Neuronal stem cell (in vitro differentiated cells): ENCODE data around the gene LAMA2.

ENCODE experiments used
- DNase-seq: peaks from one replicate; pipeline ENCODE4 v3.0.0-alpha.2; 2013; ENCODE audit warnings: low spot score
- H2AFZ ChIP-seq: one replicate; pipeline ENCODE4 v1.6.1; 2013; ENCODE audit warnings: mild to moderate bottlenecking, low read length, inconsistent platforms
- H2AK5ac ChIP-seq: 2 replicates; pipeline ENCODE4 v1.6.1; 2013; ENCODE audit warnings: low read depth, mild to moderate bottlenecking, inconsistent platforms, low read length, moderate library complexity, mixed read lengths
- H2BK120ac ChIP-seq: 2 replicates; pipeline ENCODE4 v1.6.1; 2013; ENCODE audit warnings: low read depth, mild to moderate bottlenecking, inconsistent platforms, low read length, moderate library complexity, mixed read lengths
- H2BK12ac ChIP-seq: one replicate; pipeline ENCODE4 v1.6.1; 2013; ENCODE audit warnings: low read length, inconsistent platforms
- H2BK15ac ChIP-seq: 2 replicates; pipeline ENCODE4 v1.6.1; 2013; ENCODE audit warnings: mild to moderate bottlenecking, low read length, inconsistent platforms, mixed read lengths
- H2BK5ac ChIP-seq: one replicate; pipeline ENCODE4 v1.6.1; 2013; ENCODE audit warnings: inconsistent platforms, mild to moderate bottlenecking, low read length, moderate library complexity
- H3K14ac ChIP-seq: one replicate; pipeline ENCODE4 v1.6.1; 2013; ENCODE audit warnings: low read length, inconsistent platforms
- H3K18ac ChIP-seq: 2 replicates; pipeline ENCODE4 v1.6.1; 2013; ENCODE audit warnings: low read length, inconsistent platforms
- H3K23ac ChIP-seq: 2 replicates; pipeline ENCODE4 v1.6.1; 2013; ENCODE audit warnings: low read depth, mild to moderate bottlenecking, mixed read lengths, low read length, inconsistent platforms; ENCODE audit not compliant: poor library complexity
- H3K27ac ChIP-seq: replicated peaks from 3 replicates; pipeline ENCODE4 v1.5.1; 2013; ENCODE audit warnings: low read length, inconsistent platforms
- H3K27me3 ChIP-seq, 3 experiments: 2 replicates each; pipeline ENCODE4 v1.6.1; 2013; ENCODE audit warnings: low read length in 3 of 3, mild to moderate bottlenecking in 2 of 3, inconsistent platforms in 1 of 3, low read depth in 1 of 3, mixed read lengths in 1 of 3, moderate library complexity in 1 of 3; ENCODE audit not compliant: control insufficient read depth in 3 of 3, insufficient read depth in 3 of 3
- H3K36me3 ChIP-seq, 2 donors: replicated peaks in 1 of 2; 2 replicates each; pipeline ENCODE4 v1.6.1; 2013; ENCODE audit warnings: low read length in 2 of 2; ENCODE audit not compliant: control insufficient read depth in 2 of 2, insufficient read depth in 2 of 2
- H3K4ac ChIP-seq: 2 replicates; pipeline ENCODE4 v1.6.1; 2013; ENCODE audit warnings: inconsistent platforms, mild to moderate bottlenecking, low read length, moderate library complexity
- H3K4me1 ChIP-seq, 2 donors: 1 replicate in 1 of 2; 2 replicates in 1 of 2; pipeline ENCODE4 v1.6.1; 2013; ENCODE audit warnings: low read length in 2 of 2, low read depth in 1 of 2; ENCODE audit not compliant: control insufficient read depth in 2 of 2, insufficient read depth in 1 of 2
- H3K4me2 ChIP-seq: one replicate; pipeline ENCODE4 v1.6.1; 2013; ENCODE audit warnings: mild to moderate bottlenecking, low read length, inconsistent platforms; ENCODE audit not compliant: insufficient read depth, poor library complexity, severe bottlenecking
- H3K4me3 ChIP-seq, 2 donors: 2 replicates each; pipeline ENCODE4 v1.5.1; 2013; ENCODE audit warnings: low read length in 2 of 2, mild to moderate bottlenecking in 2 of 2, inconsistent platforms in 1 of 2, moderate library complexity in 1 of 2
- H3K79me1 ChIP-seq: one replicate; pipeline ENCODE4 v1.6.1; 2013; ENCODE audit warnings: low read depth, mild to moderate bottlenecking, inconsistent platforms, low read length, moderate library complexity
- H3K9ac ChIP-seq: one replicate; pipeline ENCODE4 v1.6.1; 2013; ENCODE audit warnings: mild to moderate bottlenecking, low read depth, low read length, inconsistent platforms; ENCODE audit not compliant: poor library complexity
- H3K9me3 ChIP-seq, 2 donors: replicated peaks in 1 of 2; 2 replicates each; pipeline versions ENCODE3 to v1.6.1; 2013; ENCODE audit warnings: low read length in 2 of 2, mild to moderate bottlenecking in 2 of 2, inconsistent platforms in 1 of 2, low read depth in 1 of 2, mixed read lengths in 1 of 2, moderate library complexity in 1 of 2; ENCODE audit not compliant: control insufficient read depth in 2 of 2, insufficient read depth in 1 of 2
- H4K8ac ChIP-seq: one replicate; pipeline ENCODE4 v1.6.1; 2013; ENCODE audit warnings: low read depth, mild to moderate bottlenecking, inconsistent platforms, low read length, moderate library complexity
- H4K91ac ChIP-seq: one replicate; pipeline ENCODE4 v1.6.1; 2013; ENCODE audit warnings: low read length, low read depth, mild to moderate bottlenecking, inconsistent platforms; ENCODE audit not compliant: poor library complexity
- WGBS, 2 donors: extraction: QIAGEN DNeasy Blood & Tissue Kit; methylation state at CpG; one replicate each; pipeline ENCODE4 v1.1.7; 2013; ENCODE audit warnings: missing lambda C conversion rate in 2 of 2, mixed read lengths in 1 of 2; ENCODE audit not compliant: insufficient read length in 2 of 2, insufficient replicate concordance in 1 of 2; ENCODE audit errors: extremely low coverage in 2 of 2; 5-methylcytosine and 5-hydroxymethylcytosine counted together

LAMA2 gene

DNA sequence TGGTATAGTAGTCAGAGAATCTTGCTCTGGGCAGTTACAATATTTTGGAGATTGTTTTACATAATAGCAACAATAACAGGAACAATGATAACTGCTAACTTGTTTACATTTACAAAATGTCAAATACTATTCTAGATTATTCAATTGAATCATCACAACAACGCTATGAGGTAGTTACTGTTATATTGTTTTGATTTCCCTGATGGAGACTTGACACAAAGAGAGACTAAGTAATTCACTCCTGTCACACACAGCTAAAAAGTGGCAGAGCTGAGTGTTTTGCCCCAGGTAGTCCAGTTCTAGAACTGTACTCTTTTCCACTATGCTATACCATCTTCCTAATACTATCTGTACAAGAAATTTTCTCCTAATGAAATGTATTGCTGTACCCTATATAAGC lies 356.1 kb downstream of the LAMA2 start:
- Histone ChIP-seq H3K4me3 (no peak overlapping the region), H3K4me2 (no peak overlapping the region), H3K4ac (no peak overlapping the region), H3K36me3 (no peaks in the 10 kb centered on the region), H4K91ac (no peak overlapping the region), H2AK5ac (no peak overlapping the region), H3K9ac (no peak overlapping the region), H3K23ac (no peak overlapping the region), H2BK5ac (no peak overlapping the region), H2BK12ac (no peak overlapping the region), H3K27me3 (no peaks in the 10 kb centered on the region), H3K14ac (no peak overlapping the region), H2BK120ac (no peak overlapping the region), H2AFZ (no peak overlapping the region), H3K18ac (no peak overlapping the region), H3K27ac (no peak overlapping the region), H2BK15ac (no peak overlapping the region), H3K4me1 (peaks cover 0 to 13% of the 10 kb centered on the region in 2 donors), H3K9me3 (no peaks in the 10 kb centered on the region), H4K8ac (no peak overlapping the region), H3K79me1 (no peaks in the 10 kb centered on the region)
- DNase-seq = no peak
- no CpG with 5 or more reads among the region's 1 CpG for WGBS, 2 donors

DNA sequence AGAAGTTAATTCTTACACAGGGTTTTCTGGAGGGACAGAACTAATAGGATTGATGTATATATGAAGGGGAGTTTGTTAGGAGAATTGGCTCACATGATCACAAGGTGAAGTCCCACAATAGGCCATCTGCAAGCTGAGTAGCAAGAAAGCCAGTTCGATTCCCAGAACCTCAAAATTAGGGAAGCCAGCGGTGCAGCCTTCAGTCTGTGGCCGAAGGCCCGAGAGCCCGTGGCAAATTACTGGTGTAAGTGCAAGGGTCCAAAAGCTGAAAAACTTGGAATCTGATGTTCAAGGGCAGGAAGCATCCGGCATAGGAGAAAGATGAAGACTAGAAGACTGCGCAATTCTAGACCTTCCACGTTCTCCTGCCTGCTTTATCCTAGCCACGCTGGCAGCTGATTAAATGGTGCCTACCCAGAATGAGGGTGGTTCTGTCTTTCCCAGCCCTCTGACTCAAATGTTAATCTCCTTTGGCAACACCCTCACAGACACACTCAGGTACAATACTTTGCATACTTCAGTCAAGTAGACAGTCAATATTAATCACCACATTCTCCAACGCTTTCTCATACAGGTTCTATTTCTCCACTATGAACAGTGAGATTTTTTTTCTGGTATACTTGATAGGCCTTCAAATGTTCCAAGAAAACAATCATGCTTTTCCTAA lies 357.0 kb downstream of the LAMA2 start:
- H3K9ac ChIP-seq = no peak overlapping the region
- no peak overlapping the region for H4K91ac ChIP-seq
- no peak overlapping the region for H3K18ac ChIP-seq
- no peak overlapping the region for H3K27ac ChIP-seq
- DNase-seq = no peak
- no peaks in the 10 kb centered on the region for H3K27me3 ChIP-seq
- H3K36me3 ChIP-seq = no peaks in the 10 kb centered on the region
- no peak overlapping the region for H3K4ac ChIP-seq
- H2BK5ac ChIP-seq = no peak overlapping the region
- H2BK15ac ChIP-seq = no peak overlapping the region
- no peak overlapping the region for H2BK12ac ChIP-seq
- no peak overlapping the region for H3K23ac ChIP-seq
- no peak overlapping the region for H4K8ac ChIP-seq
- H2AK5ac ChIP-seq = no peak overlapping the region
- peaks cover 0 to 11% of the 10 kb centered on the region in 2 donors for H3K4me1 ChIP-seq
- H3K14ac ChIP-seq = no peak overlapping the region
- no peaks in the 10 kb centered on the region for H3K79me1 ChIP-seq
- WGBS, 2 donors = no CpG with 5 or more reads among the region's 10 CpGs
- H2AFZ ChIP-seq = no peak overlapping the region
- no peaks in the 10 kb centered on the region for H3K9me3 ChIP-seq
- no peak overlapping the region for H3K4me2 ChIP-seq
- no peak overlapping the region for H2BK120ac ChIP-seq
- no peak overlapping the region for H3K4me3 ChIP-seq

DNA sequence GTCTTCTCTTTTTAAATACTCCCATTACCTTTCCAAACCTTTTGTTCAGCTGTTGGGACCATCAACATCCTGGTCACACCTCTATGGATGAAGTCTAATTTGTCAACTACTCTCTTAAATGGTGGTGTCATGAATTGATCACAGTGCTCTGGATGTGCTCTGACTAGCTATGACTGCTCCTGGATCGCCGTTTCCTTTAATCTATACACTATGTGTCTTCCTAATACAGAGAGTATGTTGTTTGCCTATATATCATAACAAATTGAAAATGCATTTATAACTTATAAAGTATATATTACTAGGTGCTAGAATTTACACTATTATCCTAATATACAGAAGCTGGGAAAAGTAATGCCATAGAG lies 357.5 kb downstream of the LAMA2 start:
- H3K27ac ChIP-seq = no peak overlapping the region
- no peak for DNase-seq
- H3K79me1 ChIP-seq = no peaks in the 10 kb centered on the region
- H2BK15ac ChIP-seq = no peak overlapping the region
- no peak overlapping the region for H3K4me2 ChIP-seq
- H3K9me3 ChIP-seq = no peaks in the 10 kb centered on the region
- no CpG with 5 or more reads among the region's 2 CpGs for WGBS, 2 donors
- H2BK5ac ChIP-seq = no peak overlapping the region
- H3K27me3 ChIP-seq = no peaks in the 10 kb centered on the region
- no peak overlapping the region for H3K18ac ChIP-seq
- no peak overlapping the region for H2AK5ac ChIP-seq
- H3K4me3 ChIP-seq = no peak overlapping the region
- no peak overlapping the region for H4K8ac ChIP-seq
- H3K4me1 ChIP-seq = peaks cover 0 to 6% of the 10 kb centered on the region in 2 donors
- H2BK12ac ChIP-seq = no peak overlapping the region
- H2AFZ ChIP-seq = no peak overlapping the region
- H3K14ac ChIP-seq = no peak overlapping the region
- no peak overlapping the region for H3K9ac ChIP-seq
- H2BK120ac ChIP-seq = no peak overlapping the region
- no peak overlapping the region for H4K91ac ChIP-seq
- H3K23ac ChIP-seq = no peak overlapping the region
- no peak overlapping the region for H3K4ac ChIP-seq
- no peaks in the 10 kb centered on the region for H3K36me3 ChIP-seq

DNA sequence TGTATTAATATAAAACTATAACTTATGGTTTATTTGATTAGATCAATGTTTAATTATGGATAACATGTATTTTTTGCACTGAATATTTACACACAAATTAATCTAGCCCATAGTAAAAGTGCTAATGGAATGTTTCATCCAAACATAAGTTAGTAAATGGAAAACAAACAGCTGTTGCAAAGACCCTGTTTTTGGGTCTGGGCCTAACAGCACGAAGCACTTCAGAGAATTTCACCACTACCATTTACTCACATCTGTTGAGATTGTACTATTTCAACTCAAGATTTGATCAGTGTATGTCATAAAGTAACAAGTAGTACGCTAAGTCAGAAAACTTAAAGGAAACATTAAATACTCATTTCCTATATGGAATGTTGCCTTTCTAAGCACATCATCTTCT lies 359.6 kb downstream of the LAMA2 start:
- H2BK5ac ChIP-seq = no peak overlapping the region
- no peak overlapping the region for H2AK5ac ChIP-seq
- no peak overlapping the region for H4K8ac ChIP-seq
- no peak overlapping the region for H2BK15ac ChIP-seq
- no peak overlapping the region for H3K14ac ChIP-seq
- no peak overlapping the region for H4K91ac ChIP-seq
- DNase-seq = no peak
- H2BK12ac ChIP-seq = no peak overlapping the region
- no peak overlapping the region for H3K27ac ChIP-seq
- no peak overlapping the region for H3K23ac ChIP-seq
- no peak overlapping the region for H3K4me3 ChIP-seq
- no peak overlapping the region for H3K18ac ChIP-seq
- no peaks in the 10 kb centered on the region for H3K36me3 ChIP-seq
- H3K9ac ChIP-seq = no peak overlapping the region
- no peaks in the 10 kb centered on the region for H3K27me3 ChIP-seq
- no peak overlapping the region for H3K4ac ChIP-seq
- no peaks in the 10 kb centered on the region for H3K9me3 ChIP-seq
- H2AFZ ChIP-seq = no peak overlapping the region
- WGBS, 2 donors = no CpG with 5 or more reads among the region's 2 CpGs
- H3K4me2 ChIP-seq = no peak overlapping the region
- no peak overlapping the region for H2BK120ac ChIP-seq
- H3K79me1 ChIP-seq = no peaks in the 10 kb centered on the region
- H3K4me1 ChIP-seq = no peaks in the 10 kb centered on the region
